ENCODE data around the gene EN2. TPM values are rescaled to one million over a fixed set of nuclear protein-coding genes. Genes with fewer than 3 reads are reported as not detected.

EN2 gene
- total RNA-seq, 2 experiments from 2014 or later, result not detected

- H3K4me1 Mint-ChIP-seq (ENCODE audit: low read depth), result peaks cover 10% of the 10 kb centered on the region
- no peak overlapping the region for H3K27ac Mint-ChIP-seq
- DNase-seq, result no peak
- CTCF ChIA-PET, result interaction anchor here (0.6 to 0.7 kb wide), 2 partner anchors 68 to 326 kb away, joined by 3 read pairs; no protein-coding TSS in a partner anchor
- H3K27me3 Mint-ChIP-seq (ENCODE audit: low read depth), result peaks cover 56% of the 10 kb centered on the region
- intact Hi-C loops (cut with micrococcal nuclease), result loop anchor here (2.0 kb wide), 1 partner anchor 63 kb away; no protein-coding TSS in a partner anchor
- no peaks in the 10 kb centered on the region for H3K9me3 Mint-ChIP-seq
- no peaks in the 10 kb centered on the region for H3K36me3 Mint-ChIP-seq (ENCODE audit: low read depth)
- no peak overlapping the region for H3K4me3 Mint-ChIP-seq
These were observed 10.3 kb upstream of the EN2 start for GRCh38 chr7:155447603-155448002.

GRCh38 chr7:155448632-155449007 lies 9.3 kb upstream of the EN2 start:
- Mint-ChIP-seq H3K27ac (no peak overlapping the region), H3K4me1 (ENCODE audit: low read depth) (peaks cover 10% of the 10 kb centered on the region), H3K27me3 (ENCODE audit: low read depth) (peaks cover 56% of the 10 kb centered on the region), H3K9me3 (no peaks in the 10 kb centered on the region), H3K4me3 (no peak overlapping the region), H3K36me3 (ENCODE audit: low read depth) (no peaks in the 10 kb centered on the region)
- no peak for DNase-seq
- CTCF ChIA-PET, result no interaction called here
- intact Hi-C loops (cut with micrococcal nuclease), result loop anchor here (2.0 kb wide), 1 partner anchor 62 kb away; no protein-coding TSS in a partner anchor

GRCh38 chr7:155449008-155449868 lies 8.7 kb upstream of the EN2 start:
- Mint-ChIP-seq H3K4me1 (ENCODE audit: low read depth) (peaks cover 10% of the 10 kb centered on the region), H3K36me3 (ENCODE audit: low read depth) (no peaks in the 10 kb centered on the region), H3K4me3 (no peak overlapping the region), H3K9me3 (no peaks in the 10 kb centered on the region), H3K27ac (no peak overlapping the region), H3K27me3 (ENCODE audit: low read depth) (peaks cover 59% of the 10 kb centered on the region)
- no peak for DNase-seq
- CTCF ChIA-PET, result interaction anchor here (1.7 kb wide), 1 partner anchor 71 kb away, joined by 6 read pairs; no protein-coding TSS in a partner anchor
- intact Hi-C loops (cut with micrococcal nuclease), result loop anchor here (2.0 kb wide), 1 partner anchor 62 kb away; no protein-coding TSS in a partner anchor

GRCh38 chr7:155449869-155450557 lies 7.9 kb upstream of the EN2 start:
- Mint-ChIP-seq H3K27ac (no peak overlapping the region), H3K4me3 (no peak overlapping the region)
- no peak for DNase-seq

GRCh38 chr7:155450558-155450969 lies 7.4 kb upstream of the EN2 start:
- no peak overlapping the region for H3K27ac Mint-ChIP-seq
- H3K9me3 Mint-ChIP-seq, result no peaks in the 10 kb centered on the region
- no peaks in the 10 kb centered on the region for H3K36me3 Mint-ChIP-seq (ENCODE audit: low read depth)
- H3K4me3 Mint-ChIP-seq, result no peak overlapping the region
- peaks cover 73% of the 10 kb centered on the region for H3K27me3 Mint-ChIP-seq (ENCODE audit: low read depth)
- DNase-seq, result no peak
- intact Hi-C loops (cut with micrococcal nuclease), result no loop called here
- CTCF ChIA-PET, result interaction anchor here (1.2 to 1.7 kb wide), 2 partner anchors 72 to 83 kb away, joined by 3 to 6 read pairs; no protein-coding TSS in a partner anchor
- H3K4me1 Mint-ChIP-seq (ENCODE audit: low read depth), result peaks cover 18% of the 10 kb centered on the region

More at GRCh38 chr7:155449869-155450557, 7.9 kb upstream of the EN2 start:
- no peaks in the 10 kb centered on the region for H3K9me3 Mint-ChIP-seq
- CTCF ChIA-PET, result interaction anchor here (1.7 kb wide), 1 partner anchor 71 kb away, joined by 6 read pairs; no protein-coding TSS in a partner anchor
- peaks cover 67% of the 10 kb centered on the region for H3K27me3 Mint-ChIP-seq (ENCODE audit: low read depth)
- intact Hi-C loops (cut with micrococcal nuclease), result loop anchor here (2.0 kb wide), 1 partner anchor 61 kb away; no protein-coding TSS in a partner anchor
- peaks cover 16% of the 10 kb centered on the region for H3K4me1 Mint-ChIP-seq (ENCODE audit: low read depth)
- no peaks in the 10 kb centered on the region for H3K36me3 Mint-ChIP-seq (ENCODE audit: low read depth)

- H3K9me3 Mint-ChIP-seq, result no peaks in the 10 kb centered on the region
- H3K4me3 Mint-ChIP-seq, result no peak overlapping the region
- CTCF ChIA-PET, result interaction anchor here (1.2 to 1.7 kb wide), 2 partner anchors 73 to 82 kb away, joined by 3 to 6 read pairs; no protein-coding TSS in a partner anchor
- DNase-seq, result no peak
- H3K36me3 Mint-ChIP-seq (ENCODE audit: low read depth), result no peaks in the 10 kb centered on the region
- H3K4me1 Mint-ChIP-seq (ENCODE audit: low read depth), result peaks cover 19% of the 10 kb centered on the region
- intact Hi-C loops (cut with micrococcal nuclease), result no loop called here
- H3K27me3 Mint-ChIP-seq (ENCODE audit: low read depth), result peaks cover 74% of the 10 kb centered on the region
- H3K27ac Mint-ChIP-seq, result no peak overlapping the region
These were observed 6.7 kb upstream of the EN2 start for GRCh38 chr7:155450970-155451801.

- Mint-ChIP-seq H3K4me1 (ENCODE audit: low read depth) (peaks cover 24% of the 10 kb centered on the region), H3K27ac (no peak overlapping the region), H3K4me3 (no peak overlapping the region), H3K36me3 (ENCODE audit: low read depth) (no peaks in the 10 kb centered on the region), H3K9me3 (no peaks in the 10 kb centered on the region), H3K27me3 (ENCODE audit: low read depth) (peaks cover 80% of the 10 kb centered on the region)
- intact Hi-C loops (cut with micrococcal nuclease), result loop anchor here (1.0 kb wide), 1 partner anchor 14 kb away; no protein-coding TSS in a partner anchor
- CTCF ChIA-PET, result interaction anchor here (1.2 kb wide), 1 partner anchor 82 kb away, joined by 3 read pairs; no protein-coding TSS in a partner anchor
- DNase-seq, result no peak
These were observed 6.1 kb upstream of the EN2 start for GRCh38 chr7:155451840-155452239.

GRCh38 chr7:155452505-155453295 lies 5.2 kb upstream of the EN2 start:
- Mint-ChIP-seq H3K27me3 (ENCODE audit: low read depth) (peaks cover 78% of the 10 kb centered on the region), H3K27ac (no peak overlapping the region), H3K4me1 (ENCODE audit: low read depth) (peaks cover 27% of the 10 kb centered on the region), H3K36me3 (ENCODE audit: low read depth) (no peaks in the 10 kb centered on the region), H3K4me3 (no peak overlapping the region), H3K9me3 (no peaks in the 10 kb centered on the region)
- intact Hi-C loops (cut with micrococcal nuclease), result loop anchor here (1.0 kb wide), 1 partner anchor 14 kb away; no protein-coding TSS in a partner anchor
- CTCF ChIA-PET, result no interaction called here
- DNase-seq, result no peak

- CTCF ChIA-PET, result no interaction called here
- no peak for DNase-seq
- H3K27ac Mint-ChIP-seq, result no peak overlapping the region
- no peaks in the 10 kb centered on the region for H3K9me3 Mint-ChIP-seq
- H3K4me1 Mint-ChIP-seq (ENCODE audit: low read depth), result peaks cover 29% of the 10 kb centered on the region
- H3K36me3 Mint-ChIP-seq (ENCODE audit: low read depth), result no peaks in the 10 kb centered on the region
- peaks cover 73% of the 10 kb centered on the region for H3K27me3 Mint-ChIP-seq (ENCODE audit: low read depth)
- H3K4me3 Mint-ChIP-seq, result no peak overlapping the region
- intact Hi-C loops (cut with micrococcal nuclease), result loop anchor here (2.0 kb wide), 1 partner anchor 73 kb away; no protein-coding TSS in a partner anchor
These were observed 4.4 kb upstream of the EN2 start for GRCh38 chr7:155453296-155454182.

All from activated naive CD4-positive, alpha-beta T cell treated with anti-CD3 and anti-CD28 coated beads for 36 hours (primary cell).